ENCODE data around the gene HOTAIR. TPM values are rescaled to one million over a fixed set of nuclear protein-coding genes. Genes with fewer than 3 reads are reported as not detected.

HOTAIR gene
- total and polyA plus RNA-seq, 7 donors, result 0.23 to 0.53 (median 0.25) TPM; not detected in 4

- no peak overlapping the region for H3K27ac ChIP-seq
- ATAC-seq, result no peak
- H3K9me3 ChIP-seq, result no peaks in the 10 kb centered on the region
- no peak for TF ChIP-seq CTCF (IDR thresholded peaks at IDR 0.05)
- H3K4me1 ChIP-seq, result no peaks in the 10 kb centered on the region
- DNase-seq, result no peak
- H3K27me3 ChIP-seq (ENCODE audit: insufficient read depth in 3 of 3, low read length in 2 of 3), result peaks cover 0 to 96% (median 57%) of the 10 kb centered on the region in 3 donors
- whole genome bisulfite sequencing, 3 donors, result 15 to 24% (median 22%) methylated on average over 10 of the region's 10 CpGs
- intact Hi-C loops (cut with DNase I), result loop anchor here in 1 of 2 donors (10.0 kb wide), 1 partner anchor 166 kb away; no protein-coding TSS in a partner anchor
- no peak overlapping the region for H3K4me3 ChIP-seq
- no peaks in the 10 kb centered on the region for H3K36me3 ChIP-seq (ENCODE audit: insufficient read depth in 1 of 2, low read depth in 1 of 2)
These were observed 24.3 kb downstream of the HOTAIR start for GRCh38 chr12:53950437-53950773.

GRCh38 chr12:53949631-53950436 is 24.9 kb downstream of the HOTAIR start:
- no peaks in the 10 kb centered on the region for H3K36me3 ChIP-seq (ENCODE audit: insufficient read depth in 1 of 2, low read depth in 1 of 2)
- H3K9me3 ChIP-seq, result no peaks in the 10 kb centered on the region
- WGBS, 3 donors, result 26 to 34% (median 27%) methylated on average over 32 to 34 of the region's 34 CpGs
- H3K27me3 ChIP-seq (ENCODE audit: insufficient read depth in 3 of 3, low read length in 2 of 3), result peaks cover 0 to 96% (median 56%) of the 10 kb centered on the region in 3 donors
- H3K4me3 ChIP-seq, result no peak overlapping the region
- peak in 1 of 2 donors; percentile 45 for DNase-seq
- no peak overlapping the region for H3K27ac ChIP-seq
- intact Hi-C loops (cut with DNase I), result loop anchor here in 1 of 2 donors (10.0 kb wide), 1 partner anchor 165 kb away; no protein-coding TSS in a partner anchor
- H3K4me1 ChIP-seq, result no peaks in the 10 kb centered on the region
- no peak for ATAC-seq
- no peak for TF ChIP-seq CTCF (IDR thresholded peaks at IDR 0.05)

GRCh38 chr12:53948650-53949593 is 25.8 kb downstream of the HOTAIR start:
- TF ChIP-seq CTCF (IDR thresholded peaks at IDR 0.05), result no peak
- Histone ChIP-seq H3K27me3 (ENCODE audit: insufficient read depth in 3 of 3, low read length in 2 of 3) (peaks cover 0 to 96% (median 56%) of the 10 kb centered on the region in 3 donors), H3K4me3 (no peak overlapping the region), H3K4me1 (no peaks in the 10 kb centered on the region), H3K36me3 (ENCODE audit: insufficient read depth in 1 of 2, low read depth in 1 of 2) (no peaks in the 10 kb centered on the region), H3K9me3 (no peaks in the 10 kb centered on the region), H3K27ac (no peak overlapping the region)
- 68 to 91% (median 78%) methylated on average over 9 of the region's 9 CpGs for WGBS, 3 donors
- no peak for ATAC-seq
- no peak for DNase-seq
- intact Hi-C loops (cut with DNase I), result no loop called here

GRCh38 chr12:53947743-53948142 is 27.0 kb downstream of the HOTAIR start:
- TF ChIP-seq CTCF (IDR thresholded peaks at IDR 0.05), result no peak
- Histone ChIP-seq H3K4me1 (no peaks in the 10 kb centered on the region), H3K27ac (no peak overlapping the region), H3K9me3 (no peaks in the 10 kb centered on the region), H3K27me3 (ENCODE audit: insufficient read depth in 3 of 3, low read length in 2 of 3) (peaks cover 0 to 96% (median 50%) of the 10 kb centered on the region in 3 donors), H3K36me3 (ENCODE audit: insufficient read depth in 1 of 2, low read depth in 1 of 2) (no peaks in the 10 kb centered on the region), H3K4me3 (no peak overlapping the region)
- intact Hi-C loops (cut with DNase I), result no loop called here
- ATAC-seq (no peak), DNase-seq (no peak)

Data from psoas muscle (tissue), 8 donors.